ENCODE data around the gene MLH1.

- TF ChIP-seq POLR2AphosphoS5 (IDR thresholded peaks at IDR 0.05; ENCODE audit: low read depth, low read length): no peak
- no peak for TF ChIP-seq CTCF (IDR thresholded peaks at IDR 0.05)
- TF ChIP-seq TCF7L2 (IDR thresholded peaks at IDR 0.05; ENCODE audit: low read depth, low read length): no peak
- no peak for TF ChIP-seq SIN3A (IDR thresholded peaks at IDR 0.05; ENCODE audit: borderline replicate concordance, insufficient read depth, low read depth, low read length)
Observed at GRCh38 chr3:36960502-36960901, 32.8 kb upstream of the MLH1 start.
